BLaER1 (cell line): ENCODE data around the gene CCDC9.
A peak's percentile ranks its signal among the peaks of the same experiment; 100 is the strongest.
"Not testable (repeated sequence)": the region's sequence is repeated elsewhere in the genome, so short reads cannot be mapped to it uniquely, and the experiment has no call there.

Experiments used
- H3K27ac ChIP-seq: shearing (Covaris generic); formaldehyde crosslinking; 2 replicates; pipeline ENCODE4 v1.8.1; 2022
- H3K27me3 ChIP-seq: shearing (Covaris generic); formaldehyde crosslinking; 2 replicates; pipeline ENCODE4 v1.8.1; 2022
- H3K36me3 ChIP-seq: shearing (Covaris generic); formaldehyde crosslinking; 2 replicates; pipeline ENCODE4 v1.8.1; 2022
- H3K4me1 ChIP-seq: shearing (Covaris generic); formaldehyde crosslinking; 2 replicates; pipeline ENCODE4 v1.8.1; 2022
- H3K4me2 ChIP-seq: shearing (Covaris generic); formaldehyde crosslinking; 2 replicates; pipeline ENCODE4 v1.8.1; 2022
- H3K4me3 ChIP-seq: shearing (Covaris generic); formaldehyde crosslinking; 2 replicates; pipeline ENCODE4 v1.8.1; 2022
- H3K9ac ChIP-seq: shearing (Covaris generic); formaldehyde crosslinking; 2 replicates; pipeline ENCODE4 v1.8.1; 2022
- H3K9me3 ChIP-seq: shearing (Covaris generic); formaldehyde crosslinking; 2 replicates; pipeline ENCODE4 v1.8.1; 2022
- H4K20me1 ChIP-seq: shearing (Covaris generic); formaldehyde crosslinking; 2 replicates; pipeline ENCODE4 v1.8.1; 2022
- Cebpa-rat ChIP-seq: shearing (Covaris generic); IDR thresholded peaks from 2 replicates; pipeline ENCODE4 v1.8.1; 2022

Gene CCDC9

GRCh38 chr19:47284324-47284899 is 28.1 kb downstream of the CCDC9 start:
- H3K27ac ChIP-seq = no peak overlapping the region
- no peak for TF ChIP-seq Cebpa-rat
- H3K4me3 ChIP-seq = no peak overlapping the region
- no peaks in the 10 kb centered on the region for H3K36me3 ChIP-seq
- H3K9me3 ChIP-seq = no peaks in the 10 kb centered on the region
- H3K27me3 ChIP-seq = no peaks in the 10 kb centered on the region
- H3K4me1 ChIP-seq = peaks cover 20% of the 10 kb centered on the region
- no peak overlapping the region for H3K9ac ChIP-seq
- H4K20me1 ChIP-seq = peaks cover 5% of the 10 kb centered on the region; the same call in 1 of the 2 replicates
- peak overlapping the region; percentile 35; the same call in 1 of the 2 replicates for H3K4me2 ChIP-seq

GRCh38 chr19:47296036-47296435 is 39.7 kb downstream of the CCDC9 start:
- no peak overlapping the region for H3K27ac ChIP-seq
- no peak for TF ChIP-seq Cebpa-rat
- H3K4me1 ChIP-seq = peaks cover 38% of the 10 kb centered on the region
- peaks cover 14% of the 10 kb centered on the region; the same call in 1 of the 2 replicates for H4K20me1 ChIP-seq
- H3K36me3 ChIP-seq = no peaks in the 10 kb centered on the region
- peaks cover 22% of the 10 kb centered on the region for H3K27me3 ChIP-seq
- no peaks in the 10 kb centered on the region for H3K9me3 ChIP-seq
- no peak overlapping the region for H3K4me3 ChIP-seq
- no peak overlapping the region for H3K9ac ChIP-seq
- H3K4me2 ChIP-seq = no peak overlapping the region

- H3K36me3 ChIP-seq, H3K4me3 ChIP-seq, H3K27ac ChIP-seq, H3K9ac ChIP-seq, H3K9me3 ChIP-seq: not testable (repeated sequence)
- H3K4me2 ChIP-seq = peak overlapping the region; percentile 62
- H4K20me1 ChIP-seq = peaks cover 14% of the 10 kb centered on the region; the same call in 1 of the 2 replicates
- H3K27me3 ChIP-seq = peaks cover 61% of the 10 kb centered on the region
- peaks cover 44% of the 10 kb centered on the region for H3K4me1 ChIP-seq
Measured at GRCh38 chr19:47300867-47301266, 44.5 kb downstream of the CCDC9 start.

- H3K4me3 ChIP-seq = no peak overlapping the region
- H3K4me2 ChIP-seq = no peak overlapping the region; the same call in 1 of the 2 replicates
- H3K27ac ChIP-seq = no peak overlapping the region
Measured at GRCh38 chr19:47302249-47302648, 45.9 kb downstream of the CCDC9 start.

DNA sequence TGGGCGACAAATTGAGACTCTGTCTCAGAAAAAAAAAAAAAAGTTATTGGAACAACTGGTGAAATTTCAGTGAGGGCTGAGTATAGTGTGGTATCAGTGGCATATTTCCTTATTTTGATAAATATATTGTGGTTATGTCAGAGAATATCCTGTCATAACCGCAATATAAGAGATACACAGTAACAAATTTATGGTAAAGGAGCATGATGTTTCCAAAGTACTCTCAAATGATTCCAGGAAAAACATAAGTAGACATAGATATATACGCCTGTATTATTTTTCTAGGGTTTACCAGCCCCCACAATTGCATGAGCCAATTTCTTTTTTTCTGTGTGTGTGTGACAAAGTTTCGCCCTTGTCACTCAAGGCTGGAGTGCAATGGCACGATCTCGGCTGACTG is 47.6 kb downstream of the CCDC9 start:
- Histone ChIP-seq H3K4me3 (no peak overlapping the region), H3K27me3 (peaks cover 77% of the 10 kb centered on the region), H3K9me3 (no peaks in the 10 kb centered on the region), H3K4me2 (no peak overlapping the region), H3K4me1 (peaks cover 44% of the 10 kb centered on the region), H3K27ac (no peak overlapping the region), H4K20me1 (peaks cover 12% of the 10 kb centered on the region; the same call in 1 of the 2 replicates), H3K9ac (no peak overlapping the region), H3K36me3 (no peaks in the 10 kb centered on the region)
- no peak for TF ChIP-seq Cebpa-rat

More at GRCh38 chr19:47302249-47302648, 45.9 kb downstream of the CCDC9 start:
- H3K9me3 ChIP-seq = no peaks in the 10 kb centered on the region
- peaks cover 39% of the 10 kb centered on the region for H3K4me1 ChIP-seq
- H3K9ac ChIP-seq = no peak overlapping the region
- peaks cover 14% of the 10 kb centered on the region; the same call in 1 of the 2 replicates for H4K20me1 ChIP-seq
- peaks cover 72% of the 10 kb centered on the region for H3K27me3 ChIP-seq
- H3K36me3 ChIP-seq = no peaks in the 10 kb centered on the region
- no peak for TF ChIP-seq Cebpa-rat

DNA sequence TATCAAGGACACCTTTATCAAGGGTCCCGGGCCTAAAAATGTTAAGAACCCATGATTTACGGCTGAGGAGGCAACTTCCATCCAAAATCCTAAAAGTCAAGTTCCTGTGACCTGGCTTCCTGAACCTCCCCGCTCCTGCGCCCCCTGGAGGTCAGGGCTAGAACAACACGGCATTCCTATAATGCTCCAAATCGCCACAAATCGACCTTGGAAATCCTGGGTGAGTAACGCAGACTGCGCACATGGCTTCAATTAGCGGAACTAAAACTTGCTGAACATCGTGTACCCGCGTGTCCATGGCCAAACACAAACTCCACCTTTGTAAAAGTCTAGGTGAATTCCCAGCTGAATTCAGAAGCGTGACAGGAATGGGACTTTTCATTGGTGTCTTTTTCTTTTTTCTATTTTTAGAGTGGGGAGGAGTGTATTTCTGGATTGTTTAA is 49.0 kb downstream of the CCDC9 start:
- TF ChIP-seq Cebpa-rat = no peak
- Histone ChIP-seq H3K27me3 (peaks cover 83% of the 10 kb centered on the region), H3K27ac (no peak overlapping the region), H4K20me1 (peaks cover 13% of the 10 kb centered on the region; the same call in 1 of the 2 replicates), H3K9me3 (no peaks in the 10 kb centered on the region), H3K9ac (no peak overlapping the region), H3K36me3 (no peaks in the 10 kb centered on the region), H3K4me2 (no peak overlapping the region), H3K4me3 (no peak overlapping the region), H3K4me1 (peaks cover 43% of the 10 kb centered on the region)

GRCh38 chr19:47306303-47306702 is 50.0 kb downstream of the CCDC9 start:
- peaks cover 33% of the 10 kb centered on the region for H3K4me1 ChIP-seq
- H4K20me1 ChIP-seq = peaks cover 22% of the 10 kb centered on the region; the same call in 1 of the 2 replicates
- no peaks in the 10 kb centered on the region for H3K36me3 ChIP-seq
- H3K4me2 ChIP-seq = no peak overlapping the region
- H3K27me3 ChIP-seq = peaks cover 93% of the 10 kb centered on the region
- H3K27ac ChIP-seq = no peak overlapping the region
- no peak overlapping the region for H3K9ac ChIP-seq
- TF ChIP-seq Cebpa-rat = no peak
- H3K4me3 ChIP-seq = no peak overlapping the region
- H3K9me3 ChIP-seq = no peaks in the 10 kb centered on the region

DNA sequence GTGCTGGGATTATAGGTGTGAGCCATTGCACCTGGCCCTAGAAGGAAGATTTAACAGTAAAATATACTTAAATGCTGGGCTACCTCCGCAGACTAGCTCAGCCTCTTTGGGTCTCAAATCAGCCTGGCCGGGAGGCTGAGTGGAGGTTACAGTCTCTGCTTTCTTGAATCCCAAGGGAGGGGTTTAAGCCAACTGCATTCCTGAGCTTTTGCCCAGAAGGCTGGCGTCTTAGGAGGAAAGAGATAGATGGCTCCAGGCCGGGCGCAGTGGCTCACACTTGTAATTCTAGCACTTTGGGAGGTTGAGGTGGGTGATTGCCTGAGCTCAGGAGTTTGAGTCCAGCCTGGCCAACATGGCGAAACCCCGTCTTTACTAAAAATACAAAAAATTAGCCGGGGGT is 52.7 kb downstream of the CCDC9 start:
- no peaks in the 10 kb centered on the region for H3K9me3 ChIP-seq
- no peak overlapping the region for H3K27ac ChIP-seq
- no peak overlapping the region for H3K9ac ChIP-seq
- H3K36me3 ChIP-seq = no peaks in the 10 kb centered on the region
- H4K20me1 ChIP-seq = peaks cover 25% of the 10 kb centered on the region; the same call in 1 of the 2 replicates
- peaks cover 20% of the 10 kb centered on the region for H3K4me1 ChIP-seq
- TF ChIP-seq Cebpa-rat = no peak
- peaks cover 86% of the 10 kb centered on the region for H3K27me3 ChIP-seq
- H3K4me3 ChIP-seq = no peak overlapping the region
- peak overlapping the region; percentile 77 for H3K4me2 ChIP-seq

DNA sequence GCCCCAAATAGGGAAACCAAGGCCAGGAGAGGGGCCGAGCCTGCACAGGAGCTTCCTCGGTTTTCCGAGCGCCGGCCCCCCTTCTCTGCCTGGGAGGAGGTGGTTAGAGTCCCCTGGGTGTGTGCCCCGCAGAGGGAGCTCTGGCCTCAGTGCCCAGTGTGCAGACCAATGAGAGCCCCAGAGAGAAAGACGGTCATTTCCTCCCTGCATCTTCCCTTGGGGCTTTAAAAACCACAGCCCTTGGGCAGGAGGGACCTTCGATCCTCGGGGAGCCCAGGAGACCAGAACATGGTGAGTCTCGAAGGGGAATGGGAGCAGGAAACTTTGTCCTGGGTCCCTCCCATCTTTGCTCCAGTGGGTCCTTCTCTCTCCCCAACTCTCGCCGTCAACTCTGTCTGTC is 53.3 kb downstream of the CCDC9 start, which contains the start of gene C5AR1:
TSS of gene C5AR1 (plus strand) at position 254 of the 400 bp plus-strand sequence. CDS start at position 289, 35 bp downstream.
- no peak for TF ChIP-seq Cebpa-rat
- Histone ChIP-seq H3K27ac (no peak within 1 kb of the TSS), H3K36me3 (no peaks in the 10 kb centered on the region), H3K27me3 (peaks cover 80% of the 10 kb centered on the region), H3K4me3 (no peak within 1 kb of the TSS), H3K4me2 (peak within 1 kb of the TSS; percentile 77), H4K20me1 (peaks cover 25% of the 10 kb centered on the region; the same call in 1 of the 2 replicates), H3K9me3 (no peaks in the 10 kb centered on the region), H3K9ac (no peak within 1 kb of the TSS), H3K4me1 (peaks cover 20% of the 10 kb centered on the region)

GRCh38 chr19:47310323-47310722 is 54.0 kb downstream of the CCDC9 start:
- Histone ChIP-seq H3K9me3 (no peaks in the 10 kb centered on the region), H3K36me3 (no peaks in the 10 kb centered on the region), H3K4me1 (peaks cover 20% of the 10 kb centered on the region), H3K4me3 (no peak overlapping the region), H3K27me3 (peaks cover 73% of the 10 kb centered on the region), H3K4me2 (no peak overlapping the region), H3K9ac (no peak overlapping the region), H4K20me1 (peaks cover 25% of the 10 kb centered on the region; the same call in 1 of the 2 replicates), H3K27ac (no peak overlapping the region)
- no peak for TF ChIP-seq Cebpa-rat
